OCI-LY1 (cell line): ENCODE data around the gene RD3L.

ENCODE experiments used
- CTCF ChIP-seq: fragments of 200-600 bp; sonication (generic), shearing (Covaris generic); IDR thresholded peaks from 2 replicates; pipeline ENCODE4 v1.5.1; 2017; ENCODE audit warnings: mild to moderate bottlenecking, antibody characterized with exemption, low read length, moderate library complexity, mixed read lengths
- EZH2 ChIP-seq: fragments of 200-600 bp; sonication (generic), shearing (Covaris generic); IDR thresholded peaks from 2 replicates; pipeline ENCODE4 v1.8.0; 2017; ENCODE audit warnings: borderline replicate concordance, mixed run types, mild to moderate bottlenecking, antibody characterized with exemption, low read length, moderate library complexity, mixed read lengths

GRCh38 chr14:103931422-103931821 lies 10.9 kb downstream of the RD3L start:
- TF ChIP-seq CTCF: no peak
- TF ChIP-seq EZH2: no peak
